Ishikawa (cell line): Measurements from ENCODE around the gene MARCHF10.

Experiments
- CEBPB ChIP-seq: IDR thresholded peaks from 2 replicates; pipeline ENCODE4 v1.6.1; 2012
- CREB1 ChIP-seq: IDR thresholded peaks from 2 replicates; pipeline ENCODE4 v1.6.1; 2012; ENCODE audit warnings: low read depth
- EP300 ChIP-seq: IDR thresholded peaks from 2 replicates; pipeline ENCODE4 v1.6.1; 2012; ENCODE audit warnings: borderline replicate concordance
- FOXM1 ChIP-seq: IDR thresholded peaks from 2 replicates; pipeline ENCODE4 v1.6.1; 2012; ENCODE audit warnings: low read depth, borderline replicate concordance
- RAD21 ChIP-seq: IDR thresholded peaks from 2 replicates; pipeline ENCODE4 v1.6.1; 2012; ENCODE audit warnings: low read depth
- TAF1 ChIP-seq: IDR thresholded peaks from 2 replicates; pipeline ENCODE4 v1.6.1; 2012; ENCODE audit warnings: low read depth, mild to moderate bottlenecking
- TCF12 ChIP-seq: IDR thresholded peaks from 2 replicates; pipeline ENCODE4 v1.6.1; 2012; ENCODE audit warnings: low read depth
- YY1 ChIP-seq: IDR thresholded peaks from 2 replicates; pipeline ENCODE4 v1.6.1; 2012; ENCODE audit warnings: low read depth
- TF ChIP-seq, protein P1 (sequence below): IDR thresholded peaks from 2 replicates; pipeline ENCODE4 v1.6.1; 2012; ENCODE audit warnings: low read depth, mild to moderate bottlenecking

GRCh38 chr17:62757500-62757951 lies 50.6 kb downstream of the MARCHF10 start:
- TF ChIP-seq RAD21, result no peak
- no peak for TF ChIP-seq FOXM1
- TF ChIP-seq TCF12, result no peak
- TF ChIP-seq, protein P1, sequence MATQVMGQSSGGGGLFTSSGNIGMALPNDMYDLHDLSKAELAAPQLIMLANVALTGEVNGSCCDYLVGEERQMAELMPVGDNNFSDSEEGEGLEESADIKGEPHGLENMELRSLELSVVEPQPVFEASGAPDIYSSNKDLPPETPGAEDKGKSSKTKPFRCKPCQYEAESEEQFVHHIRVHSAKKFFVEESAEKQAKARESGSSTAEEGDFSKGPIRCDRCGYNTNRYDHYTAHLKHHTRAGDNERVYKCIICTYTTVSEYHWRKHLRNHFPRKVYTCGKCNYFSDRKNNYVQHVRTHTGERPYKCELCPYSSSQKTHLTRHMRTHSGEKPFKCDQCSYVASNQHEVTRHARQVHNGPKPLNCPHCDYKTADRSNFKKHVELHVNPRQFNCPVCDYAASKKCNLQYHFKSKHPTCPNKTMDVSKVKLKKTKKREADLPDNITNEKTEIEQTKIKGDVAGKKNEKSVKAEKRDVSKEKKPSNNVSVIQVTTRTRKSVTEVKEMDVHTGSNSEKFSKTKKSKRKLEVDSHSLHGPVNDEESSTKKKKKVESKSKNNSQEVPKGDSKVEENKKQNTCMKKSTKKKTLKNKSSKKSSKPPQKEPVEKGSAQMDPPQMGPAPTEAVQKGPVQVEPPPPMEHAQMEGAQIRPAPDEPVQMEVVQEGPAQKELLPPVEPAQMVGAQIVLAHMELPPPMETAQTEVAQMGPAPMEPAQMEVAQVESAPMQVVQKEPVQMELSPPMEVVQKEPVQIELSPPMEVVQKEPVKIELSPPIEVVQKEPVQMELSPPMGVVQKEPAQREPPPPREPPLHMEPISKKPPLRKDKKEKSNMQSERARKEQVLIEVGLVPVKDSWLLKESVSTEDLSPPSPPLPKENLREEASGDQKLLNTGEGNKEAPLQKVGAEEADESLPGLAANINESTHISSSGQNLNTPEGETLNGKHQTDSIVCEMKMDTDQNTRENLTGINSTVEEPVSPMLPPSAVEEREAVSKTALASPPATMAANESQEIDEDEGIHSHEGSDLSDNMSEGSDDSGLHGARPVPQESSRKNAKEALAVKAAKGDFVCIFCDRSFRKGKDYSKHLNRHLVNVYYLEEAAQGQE, result no peak
- TF ChIP-seq EP300, result no peak
- no peak for TF ChIP-seq TAF1
- no peak for TF ChIP-seq CEBPB
- no peak for TF ChIP-seq YY1
- no peak for TF ChIP-seq CREB1
